Stimulated activated naive B cell treated with anti-CD40 and anti-IgM and Interleukin-4, amounts not matched to agents 10 μg/mL and 1 μg/mL and 100 μg/mL, for 72 hours (primary cell): Measurements from ENCODE around the gene ZNF324B.
A peak's percentile ranks its signal among the peaks of the same experiment; 100 is the strongest.
"Not testable (repeated sequence)": the region's sequence is repeated elsewhere in the genome, so short reads cannot be mapped to it uniquely, and the experiment has no call there.

Experiments
- ATAC-seq, 2 donors: fragments of 150-1000 bp; cut with Tn5 transposase; replicated peaks; 2 replicates each; pipeline ENCODE4 v1.10.0; 2021; ENCODE audit warnings: moderate library complexity in 1 of 2
- DNase-seq: peaks from one replicate; pipeline ENCODE4 v3.0.0; 2021
- H3K27ac Mint-ChIP-seq: one replicate; pipeline ENCODE4 v1.8.0; 2022; ENCODE audit warnings: mild to moderate bottlenecking, mixed read lengths
- H3K27me3 Mint-ChIP-seq, 2 donors: one replicate each; pipeline ENCODE4 v1.8.0; 2022; ENCODE audit warnings: mixed read lengths in 2 of 2
- H3K36me3 Mint-ChIP-seq, 2 donors: one replicate each; pipeline ENCODE4 v1.8.0; 2022; ENCODE audit warnings: mixed read lengths in 2 of 2, mild to moderate bottlenecking in 1 of 2
- H3K4me1 Mint-ChIP-seq, 2 donors: one replicate each; pipeline ENCODE4 v1.8.0; 2022; ENCODE audit warnings: mixed read lengths in 2 of 2, mild to moderate bottlenecking in 1 of 2
- H3K4me3 Mint-ChIP-seq, 2 donors: one replicate each; pipeline ENCODE4 v1.8.0; 2022; ENCODE audit warnings: mild to moderate bottlenecking in 2 of 2, mixed read lengths in 2 of 2, moderate library complexity in 1 of 2
- H3K9me3 Mint-ChIP-seq, 2 donors: one replicate each; pipeline ENCODE4 v1.8.0; 2022; ENCODE audit warnings: mixed read lengths in 2 of 2, mild to moderate bottlenecking in 1 of 2

ZNF324B gene

GRCh38 chr19:58469241-58470013, 18.0 kb downstream of the ZNF324B start:
- H3K27ac Mint-ChIP-seq, result no peak overlapping the region
- peak overlapping the region; percentile 25 to 30 for H3K4me3 Mint-ChIP-seq
- no peaks in the 10 kb centered on the region for H3K27me3 Mint-ChIP-seq
- H3K4me1 Mint-ChIP-seq, result peaks cover 22 to 36% of the 10 kb centered on the region in 2 donors
- DNase-seq (no peak), ATAC-seq (no peak)
- no peaks in the 10 kb centered on the region for H3K9me3 Mint-ChIP-seq
- H3K36me3 Mint-ChIP-seq, result peaks cover 27 to 45% of the 10 kb centered on the region in 2 donors

GRCh38 chr19:58470837-58471543, 19.6 kb downstream of the ZNF324B start:
- peaks cover 31 to 47% of the 10 kb centered on the region in 2 donors for H3K36me3 Mint-ChIP-seq
- peaks cover 28 to 45% of the 10 kb centered on the region in 2 donors for H3K4me1 Mint-ChIP-seq
- not testable (repeated sequence) for H3K4me3 Mint-ChIP-seq, ATAC-seq, H3K27me3 Mint-ChIP-seq, DNase-seq, H3K9me3 Mint-ChIP-seq, H3K27ac Mint-ChIP-seq

- Mint-ChIP-seq H3K27me3 (no peaks in the 10 kb centered on the region), H3K9me3 (no peaks in the 10 kb centered on the region), H3K4me1 (peaks cover 30 to 47% of the 10 kb centered on the region in 2 donors), H3K36me3 (peaks cover 31 to 47% of the 10 kb centered on the region in 2 donors), H3K4me3 (no peak overlapping the region), H3K27ac (no peak overlapping the region)
- DNase-seq, result no peak
- no peak for ATAC-seq
Measured at GRCh38 chr19:58471736-58472135, 20.3 kb downstream of the ZNF324B start.

GRCh38 chr19:58473775-58474174, 22.4 kb downstream of the ZNF324B start:
- no peak for DNase-seq
- Mint-ChIP-seq H3K9me3 (no peaks in the 10 kb centered on the region), H3K27me3 (no peaks in the 10 kb centered on the region), H3K4me1 (peaks cover 28 to 46% of the 10 kb centered on the region in 2 donors), H3K4me3 (peak overlapping the region in 1 of 2 donors; percentile 23), H3K36me3 (peaks cover 24 to 38% of the 10 kb centered on the region in 2 donors), H3K27ac (peak overlapping the region; percentile 37)
- ATAC-seq, result no peak

- Mint-ChIP-seq H3K27ac (peak overlapping the region; percentile 43), H3K4me3 (peak overlapping the region; percentile 23 to 46), H3K4me1 (peaks cover 27 to 46% of the 10 kb centered on the region in 2 donors), H3K27me3 (no peaks in the 10 kb centered on the region), H3K9me3 (no peaks in the 10 kb centered on the region), H3K36me3 (peaks cover 28 to 44% of the 10 kb centered on the region in 2 donors)
- no peak for ATAC-seq
- no peak for DNase-seq
Measured at GRCh38 chr19:58474291-58474996, 23.0 kb downstream of the ZNF324B start.

GRCh38 chr19:58474997-58475713, 23.7 kb downstream of the ZNF324B start:
- ATAC-seq (peak; percentile 21 to 38), DNase-seq (no peak)
- H3K27me3 Mint-ChIP-seq, result no peaks in the 10 kb centered on the region
- no peaks in the 10 kb centered on the region for H3K9me3 Mint-ChIP-seq
- peak overlapping the region; percentile 93 to 98 for H3K4me3 Mint-ChIP-seq
- H3K4me1 Mint-ChIP-seq, result peaks cover 24 to 46% of the 10 kb centered on the region in 2 donors
- peaks cover 30 to 42% of the 10 kb centered on the region in 2 donors for H3K36me3 Mint-ChIP-seq
- H3K27ac Mint-ChIP-seq, result peak overlapping the region; percentile 99

GRCh38 chr19:58475714-58476497, 24.5 kb downstream of the ZNF324B start, which contains the start of gene ZNF446:
Gene ZNF446 (plus strand): TSS chr19:58476352. CDS start chr19:58477219, 867 bp downstream.
- Mint-ChIP-seq H3K4me1 (peaks cover 25 to 48% of the 10 kb centered on the region in 2 donors), H3K27me3 (no peaks in the 10 kb centered on the region), H3K9me3 (no peaks in the 10 kb centered on the region), H3K36me3 (peaks cover 25 to 38% of the 10 kb centered on the region in 2 donors), H3K4me3 (peak within 1 kb of the TSS; percentile 93 to 98), H3K27ac (peak within 1 kb of the TSS; percentile 99)
- ATAC-seq (peak; percentile 88 to 91), DNase-seq (peak; percentile 95)

- DNase-seq, result no peak
- H3K4me1 Mint-ChIP-seq, result peaks cover 26 to 51% of the 10 kb centered on the region in 2 donors
- no peaks in the 10 kb centered on the region for H3K9me3 Mint-ChIP-seq
- peak overlapping the region; percentile 93 to 98 for H3K4me3 Mint-ChIP-seq
- ATAC-seq, result peak; percentile 3 to 8
- H3K36me3 Mint-ChIP-seq, result peaks cover 29 to 43% of the 10 kb centered on the region in 2 donors
- H3K27me3 Mint-ChIP-seq, result no peaks in the 10 kb centered on the region
- peak overlapping the region; percentile 99 for H3K27ac Mint-ChIP-seq
Measured at GRCh38 chr19:58476498-58477015, 25.1 kb downstream of the ZNF324B start.

- Mint-ChIP-seq H3K27me3 (no peaks in the 10 kb centered on the region), H3K9me3 (no peaks in the 10 kb centered on the region)
Measured at GRCh38 chr19:58477130-58477529, 25.7 kb downstream of the ZNF324B start.

GRCh38 chr19:58477871-58478270, 26.4 kb downstream of the ZNF324B start:
- Mint-ChIP-seq H3K36me3 (peaks cover 29 to 40% of the 10 kb centered on the region in 2 donors), H3K27me3 (no peaks in the 10 kb centered on the region), H3K9me3 (no peaks in the 10 kb centered on the region), H3K4me1 (peaks cover 28 to 47% of the 10 kb centered on the region in 2 donors), H3K4me3 (no peak overlapping the region), H3K27ac (peak overlapping the region; percentile 4)
- DNase-seq (no peak), ATAC-seq (no peak)

More at GRCh38 chr19:58477130-58477529, 25.7 kb downstream of the ZNF324B start:
- H3K36me3 Mint-ChIP-seq, result peaks cover 30 to 41% of the 10 kb centered on the region in 2 donors
- peaks cover 27 to 51% of the 10 kb centered on the region in 2 donors for H3K4me1 Mint-ChIP-seq
- no peak for ATAC-seq
- peak overlapping the region; percentile 99 for H3K27ac Mint-ChIP-seq
- no peak for DNase-seq
- peak overlapping the region; percentile 93 to 98 for H3K4me3 Mint-ChIP-seq

GRCh38 chr19:58479303-58479702, 27.9 kb downstream of the ZNF324B start:
- Mint-ChIP-seq H3K27me3 (no peaks in the 10 kb centered on the region), H3K9me3 (no peaks in the 10 kb centered on the region), H3K36me3 (peaks cover 25 to 39% of the 10 kb centered on the region in 2 donors), H3K4me1 (peaks cover 27 to 41% of the 10 kb centered on the region in 2 donors), H3K27ac (no peak overlapping the region), H3K4me3 (no peak overlapping the region)
- ATAC-seq, result no peak
- DNase-seq, result no peak

- Mint-ChIP-seq H3K4me3 (no peak overlapping the region), H3K27ac (no peak overlapping the region), H3K9me3 (no peaks in the 10 kb centered on the region), H3K27me3 (no peaks in the 10 kb centered on the region), H3K36me3 (peaks cover 22 to 36% of the 10 kb centered on the region in 2 donors), H3K4me1 (peaks cover 23 to 35% of the 10 kb centered on the region in 2 donors)
- ATAC-seq (no peak), DNase-seq (no peak)
Measured at GRCh38 chr19:58479736-58480480, 28.5 kb downstream of the ZNF324B start.
